ENCODE data around the gene SUGP1.
"Not testable (repeated sequence)": the region's sequence is repeated elsewhere in the genome, so short reads cannot be mapped to it uniquely, and the experiment has no call there.

The SUGP1 gene
- 38.4 to 39.9 reads per million in 2 donors for total RNA-seq

GRCh38 chr19:19320361-19321140, at the start of gene SUGP1, which contains the start of gene MAU2:
TSS of gene SUGP1 (minus strand) at chr19:19320509. CDS start at chr19:19320496, 13 bp downstream.
TSS of gene MAU2 (plus strand) at chr19:19320829. CDS start at chr19:19320860, 31 bp downstream.
- DNase-seq: peak; percentile 79 to 97 (median 88)

- no peak for DNase-seq
Observed at GRCh38 chr19:19368087-19368486, 47.8 kb upstream of the SUGP1 start.

GRCh38 chr19:19366434-19367396, 46.4 kb upstream of the SUGP1 start:
- peak; percentile 35 to 87 (median 53) for DNase-seq

- DNase-seq: no peak
Observed at GRCh38 chr19:19362075-19362474, 41.8 kb upstream of the SUGP1 start.

- peak; percentile 27 to 70 (median 55) for DNase-seq
Observed at GRCh38 chr19:19361075-19361594, 40.8 kb upstream of the SUGP1 start.

GRCh38 chr19:19356901-19357566, 36.7 kb upstream of the SUGP1 start:
- no peak for DNase-seq

- no peak for DNase-seq
Observed at GRCh38 chr19:19356500-19356899, 36.2 kb upstream of the SUGP1 start.

- DNase-seq: no peak
Observed at GRCh38 chr19:19355606-19356139, 35.4 kb upstream of the SUGP1 start.

- no peak for DNase-seq
Observed at GRCh38 chr19:19354932-19355331, 34.6 kb upstream of the SUGP1 start.

GRCh38 chr19:19354007-19354406, 33.7 kb upstream of the SUGP1 start:
- DNase-seq: no peak

GRCh38 chr19:19352823-19353222, 32.5 kb upstream of the SUGP1 start:
- no peak for DNase-seq

GRCh38 chr19:19350756-19351155, 30.4 kb upstream of the SUGP1 start:
- DNase-seq: not testable (repeated sequence)

GRCh38 chr19:19349365-19349764, 29.1 kb upstream of the SUGP1 start:
- no peak for DNase-seq

- DNase-seq: no peak
Observed at GRCh38 chr19:19348266-19348665, 28.0 kb upstream of the SUGP1 start.

GRCh38 chr19:19347401-19348110, 27.2 kb upstream of the SUGP1 start:
- no peak for DNase-seq

- no peak for DNase-seq
Observed at GRCh38 chr19:19345970-19346369, 25.7 kb upstream of the SUGP1 start.

GRCh38 chr19:19345232-19345631, 24.9 kb upstream of the SUGP1 start:
- DNase-seq: no peak

- DNase-seq: no peak
Observed at GRCh38 chr19:19343762-19344161, 23.5 kb upstream of the SUGP1 start.

GRCh38 chr19:19343016-19343362, 22.7 kb upstream of the SUGP1 start:
- no peak for DNase-seq

GRCh38 chr19:19342086-19343015, 22.0 kb upstream of the SUGP1 start:
- no peak for DNase-seq

- DNase-seq: no peak
Observed at GRCh38 chr19:19341026-19341425, 20.7 kb upstream of the SUGP1 start.
